Daoy (cell line): ENCODE results near the gene PLCB4. TPM values are rescaled to one million over a fixed set of nuclear protein-coding genes. Genes with fewer than 3 reads are reported as not detected.

Experiments used
- DNase-seq: peaks from one replicate; pipeline ENCODE4 v3.0.0-alpha.2; 2015; ENCODE audit warnings: low read depth
- total RNA-seq: library from RNA; depleted of rRNA; stranded (reverse); fragments of >200 nt; shearing (Covaris generic); gene quantifications from 2 replicates; pipeline ENCODE4 v1.2.3, GENCODE V29; 2014

PLCB4 gene
- total RNA-seq, 1 experiment from 2014 or later: 3.7 TPM

- peak; percentile 4 for DNase-seq
Observed at GRCh38 chr20:9220874-9221547, 152.1 kb downstream of the PLCB4 start.

- DNase-seq: no peak
Observed at GRCh38 chr20:9223296-9223695, 154.4 kb downstream of the PLCB4 start.

- DNase-seq: no peak
Observed at GRCh38 chr20:9225879-9226278, 157.0 kb downstream of the PLCB4 start.

- no peak for DNase-seq
Observed at GRCh38 chr20:9227896-9228615, 159.2 kb downstream of the PLCB4 start.

- no peak for DNase-seq
Observed at GRCh38 chr20:9228774-9229450, 160.0 kb downstream of the PLCB4 start.

- DNase-seq: no peak
Observed at GRCh38 chr20:9230406-9230805, 161.5 kb downstream of the PLCB4 start.

- no peak for DNase-seq
Observed at GRCh38 chr20:9233804-9234203, 164.9 kb downstream of the PLCB4 start.

- DNase-seq: peak; percentile 26
Observed at GRCh38 chr20:9235518-9235917, 166.6 kb downstream of the PLCB4 start.

GRCh38 chr20:9236458-9236857 is 167.6 kb downstream of the PLCB4 start:
- DNase-seq: no peak

GRCh38 chr20:9241232-9241692 is 172.4 kb downstream of the PLCB4 start:
- peak; percentile 54 for DNase-seq

- DNase-seq: peak; percentile 31
Observed at GRCh38 chr20:9241721-9242427, 173.0 kb downstream of the PLCB4 start.

- DNase-seq: no peak
Observed at GRCh38 chr20:9243986-9244385, 175.1 kb downstream of the PLCB4 start.

GRCh38 chr20:9244811-9245210 is 175.9 kb downstream of the PLCB4 start:
- no peak for DNase-seq

GRCh38 chr20:9246731-9247130 is 177.8 kb downstream of the PLCB4 start:
- no peak for DNase-seq

- no peak for DNase-seq
Observed at GRCh38 chr20:9250511-9250910, 181.6 kb downstream of the PLCB4 start.

GRCh38 chr20:9253006-9253539 is 184.2 kb downstream of the PLCB4 start:
- no peak for DNase-seq

GRCh38 chr20:9255171-9255570 is 186.3 kb downstream of the PLCB4 start:
- no peak for DNase-seq

GRCh38 chr20:9256393-9256792 is 187.5 kb downstream of the PLCB4 start:
- DNase-seq: no peak

GRCh38 chr20:9258901-9259300 is 190.0 kb downstream of the PLCB4 start:
- no peak for DNase-seq

- no peak for DNase-seq
Observed at GRCh38 chr20:9260027-9260426, 191.1 kb downstream of the PLCB4 start.

- DNase-seq: no peak
Observed at GRCh38 chr20:9261781-9262180, 192.9 kb downstream of the PLCB4 start.

- DNase-seq: no peak
Observed at GRCh38 chr20:9262653-9263194, 193.8 kb downstream of the PLCB4 start.
